Type B pancreatic cell (in vitro differentiated cells): ENCODE data around the gene AP3D1. TPM values are rescaled to one million over a fixed set of nuclear protein-coding genes. Genes with fewer than 3 reads are reported as not detected.

ENCODE experiments used
- DNase-seq: peaks from one replicate; pipeline ENCODE4 v3.0.0; 2021; ENCODE audit warnings: mixed read lengths; ENCODE audit not compliant: unreplicated experiment; ENCODE audit errors: extremely low spot score
- H3K27ac Mint-ChIP-seq: 2 replicates; pipeline ENCODE4 v1.8.0; 2021; ENCODE audit warnings: mild to moderate bottlenecking, mixed read lengths
- H3K27me3 Mint-ChIP-seq: 2 replicates; pipeline ENCODE4 v1.8.0; 2021; ENCODE audit warnings: mixed read lengths
- H3K36me3 Mint-ChIP-seq: 2 replicates; pipeline ENCODE4 v1.8.0; 2021; ENCODE audit warnings: mixed read lengths
- H3K4me1 Mint-ChIP-seq: one replicate; pipeline ENCODE4 v1.8.0; 2021; ENCODE audit warnings: mixed read lengths; ENCODE audit not compliant: unreplicated experiment
- H3K4me3 Mint-ChIP-seq: 2 replicates; pipeline ENCODE4 v1.8.0; 2021; ENCODE audit warnings: mild to moderate bottlenecking, mixed read lengths
- H3K9me3 Mint-ChIP-seq: 2 replicates; pipeline ENCODE4 v1.8.0; 2021; ENCODE audit warnings: mixed read lengths
- CTCF ChIP-seq: fragments of 200-600 bp; sonication (generic); conservative IDR thresholded peaks from 2 replicates; pipeline ENCODE4 v1.5.0; 2021; ENCODE audit warnings: antibody characterized with exemption, mild to moderate bottlenecking
- total RNA-seq: library from RNA; stranded (reverse); gene quantifications from 2 replicates; pipeline ENCODE4 v1.2.1, GENCODE V29; 2021; ENCODE audit warnings: low replicate concordance

AP3D1 gene
- total RNA-seq, 1 donor from 2014 or later, result 127 TPM

- TF ChIP-seq CTCF, result no peak
- no peak for DNase-seq
- H3K9me3 Mint-ChIP-seq, result no peaks in the 10 kb centered on the region
- H3K36me3 Mint-ChIP-seq, result peaks cover 11% of the 10 kb centered on the region
- H3K4me3 Mint-ChIP-seq, result no peak overlapping the region
- H3K27me3 Mint-ChIP-seq, result no peaks in the 10 kb centered on the region
- peaks cover 5% of the 10 kb centered on the region for H3K4me1 Mint-ChIP-seq
- no peak overlapping the region for H3K27ac Mint-ChIP-seq
Observed at GRCh38 chr19:2197270-2197669, 45.9 kb upstream of the AP3D1 start.

GRCh38 chr19:2195914-2196313 is 44.5 kb upstream of the AP3D1 start:
- no peaks in the 10 kb centered on the region for H3K27me3 Mint-ChIP-seq
- TF ChIP-seq CTCF, result no peak
- no peaks in the 10 kb centered on the region for H3K9me3 Mint-ChIP-seq
- no peak overlapping the region for H3K4me3 Mint-ChIP-seq
- no peak for DNase-seq
- H3K4me1 Mint-ChIP-seq, result peaks cover 5% of the 10 kb centered on the region
- peaks cover 11% of the 10 kb centered on the region for H3K36me3 Mint-ChIP-seq
- H3K27ac Mint-ChIP-seq, result no peak overlapping the region

- H3K27ac Mint-ChIP-seq, result no peak overlapping the region
- H3K27me3 Mint-ChIP-seq, result no peaks in the 10 kb centered on the region
- no peak for TF ChIP-seq CTCF
- no peak overlapping the region for H3K4me3 Mint-ChIP-seq
- peaks cover 5% of the 10 kb centered on the region for H3K4me1 Mint-ChIP-seq
- no peak for DNase-seq
- no peaks in the 10 kb centered on the region for H3K9me3 Mint-ChIP-seq
- H3K36me3 Mint-ChIP-seq, result peaks cover 11% of the 10 kb centered on the region
Observed at GRCh38 chr19:2195361-2195760, 44.0 kb upstream of the AP3D1 start.

- peaks cover 5% of the 10 kb centered on the region for H3K4me1 Mint-ChIP-seq
- H3K4me3 Mint-ChIP-seq, result no peak overlapping the region
- DNase-seq, result no peak
- TF ChIP-seq CTCF, result no peak
- no peak overlapping the region for H3K27ac Mint-ChIP-seq
- H3K9me3 Mint-ChIP-seq, result no peaks in the 10 kb centered on the region
- peaks cover 11% of the 10 kb centered on the region for H3K36me3 Mint-ChIP-seq
- no peaks in the 10 kb centered on the region for H3K27me3 Mint-ChIP-seq
Observed at GRCh38 chr19:2194513-2195078, 43.2 kb upstream of the AP3D1 start.

- peaks cover 2% of the 10 kb centered on the region for H3K4me1 Mint-ChIP-seq
- no peak overlapping the region for H3K4me3 Mint-ChIP-seq
- no peaks in the 10 kb centered on the region for H3K9me3 Mint-ChIP-seq
- no peak for TF ChIP-seq CTCF
- H3K36me3 Mint-ChIP-seq, result peaks cover 8% of the 10 kb centered on the region
- DNase-seq, result no peak
- no peak overlapping the region for H3K27ac Mint-ChIP-seq
- no peaks in the 10 kb centered on the region for H3K27me3 Mint-ChIP-seq
Observed at GRCh38 chr19:2193807-2194206, 42.4 kb upstream of the AP3D1 start.

GRCh38 chr19:2192862-2193261 is 41.5 kb upstream of the AP3D1 start:
- Mint-ChIP-seq H3K27ac (no peak overlapping the region), H3K9me3 (no peaks in the 10 kb centered on the region), H3K4me1 (no peaks in the 10 kb centered on the region), H3K4me3 (no peak overlapping the region), H3K27me3 (no peaks in the 10 kb centered on the region), H3K36me3 (peaks cover 7% of the 10 kb centered on the region)
- DNase-seq, result no peak
- no peak for TF ChIP-seq CTCF
